Endothelial cell of umbilical vein (primary cell): Measurements from ENCODE around the gene ATF1.

Experiments
- CTCF ChIP-seq, 2 donors: IDR thresholded peaks; 1 replicate in 1 of 2; 2 replicates in 1 of 2; pipeline ENCODE4 v1.5.1; 2011; ENCODE audit warnings: low read length in 2 of 2, mild to moderate bottlenecking in 2 of 2, moderate library complexity in 2 of 2, control low read depth in 1 of 2, inconsistent platforms in 1 of 2, low read depth in 1 of 2; ENCODE audit not compliant: insufficient read depth in 1 of 2; ENCODE audit errors: extremely low read depth in 1 of 2
- EZH2 ChIP-seq: IDR thresholded peaks from 2 replicates; pipeline ENCODE4 v1.6.1; 2012; ENCODE audit warnings: borderline replicate concordance, low read depth, mild to moderate bottlenecking, moderate library complexity, low read length, inconsistent platforms; ENCODE audit not compliant: severe bottlenecking
- GATA2 ChIP-seq: IDR thresholded peaks from 2 replicates; pipeline ENCODE4 v1.7.0; 2011; ENCODE audit warnings: low read depth, mild to moderate bottlenecking, moderate library complexity, mixed read lengths, low read length; ENCODE audit not compliant: insufficient read length, insufficient read depth
- JUN ChIP-seq: IDR thresholded peaks from 2 replicates; pipeline ENCODE4 v1.6.1; 2011; ENCODE audit warnings: borderline replicate concordance, low read depth; ENCODE audit not compliant: insufficient read length, insufficient read depth
- MYC ChIP-seq: IDR thresholded peaks from one replicate; pipeline ENCODE4 v1.6.1; 2011; ENCODE audit warnings: mild to moderate bottlenecking, low read depth, low read length
- POLR2A ChIP-seq: IDR thresholded peaks from 2 replicates; pipeline ENCODE4 v1.6.1; 2012; ENCODE audit warnings: low read depth, mild to moderate bottlenecking, control low read depth, low read length
- POLR2AphosphoS5 ChIP-seq: IDR thresholded peaks from 2 replicates; pipeline ENCODE4 v1.6.1; 2012; ENCODE audit warnings: low read depth, mild to moderate bottlenecking, control low read depth, low read length, moderate library complexity; ENCODE audit not compliant: insufficient read depth

GRCh38 chr12:50806176-50806575, 42.3 kb downstream of the ATF1 start:
- TF ChIP-seq POLR2AphosphoS5 (no peak), CTCF (IDR thresholded peaks at IDR 0.05; ENCODE audit: extremely low read depth in 1 of 2, insufficient read depth in 1 of 2, low read depth in 1 of 2, low read length in 2 of 2) (no peak), EZH2 (no peak), POLR2A (no peak), MYC (no peak), JUN (no peak), GATA2 (no peak)
